Transverse colon (tissue), 3 donors: ENCODE results near the gene ALDH1L2.

Experiments
- CTCF ChIP-seq, 5 experiments: fragments of 200-600 bp in 3 of 5; fragments of 450-650 bp in 2 of 5; sonication (generic) in 3 of 5; IDR thresholded peaks; 1 replicate in 2 of 5; 2 replicates in 3 of 5; pipeline ENCODE4 v1.5.1; 2016 to 2017; ENCODE audit warnings: antibody characterized with exemption in 5 of 5, inconsistent platforms in 3 of 5, mild to moderate bottlenecking in 2 of 5, moderate library complexity in 1 of 5
- POLR2A ChIP-seq: fragments of 450-650 bp; IDR thresholded peaks from one replicate; pipeline ENCODE4 v1.6.1; 2016; ENCODE audit warnings: antibody characterized with exemption, mild to moderate bottlenecking, moderate library complexity

GRCh38 chr12:105092336-105092735 is 8.1 kb upstream of the ALDH1L2 start:
- no peak for TF ChIP-seq CTCF (IDR thresholded peaks at IDR 0.05)
- TF ChIP-seq POLR2A = no peak
